ENCODE results near the gene GPD2.

Gene GPD2

DNA sequence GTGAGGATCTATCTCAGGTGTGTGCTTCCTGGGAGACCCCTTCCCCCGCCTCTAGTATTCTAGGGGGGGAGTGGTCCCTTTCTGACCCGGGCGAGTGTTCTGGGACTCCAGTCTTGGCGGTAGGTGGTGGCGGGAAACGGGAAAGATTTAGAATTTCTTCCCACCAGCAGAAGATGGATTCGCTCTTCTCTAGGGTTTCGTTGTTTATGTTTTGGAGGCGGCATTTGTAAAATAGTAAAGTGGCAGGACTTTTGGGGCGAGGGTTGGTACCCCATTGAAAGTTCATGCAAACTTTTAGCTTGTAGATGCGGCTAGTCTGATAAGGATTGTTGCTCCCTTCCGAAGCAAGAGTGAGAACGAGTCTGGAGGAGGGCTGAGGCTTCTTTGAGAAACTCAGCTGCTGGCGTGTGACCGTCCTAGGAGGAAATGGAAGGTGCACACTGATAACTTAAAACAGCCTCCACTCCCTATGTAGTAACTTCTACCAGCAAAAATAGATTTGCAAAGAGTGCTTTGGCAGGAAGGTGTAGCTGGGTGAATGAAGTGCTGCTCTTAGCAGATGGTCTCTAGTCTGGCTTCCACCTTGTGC lies 412 bp downstream of the GPD2 start:
- no peak for DNase-seq (ENCODE audit: low spot score)

DNA sequence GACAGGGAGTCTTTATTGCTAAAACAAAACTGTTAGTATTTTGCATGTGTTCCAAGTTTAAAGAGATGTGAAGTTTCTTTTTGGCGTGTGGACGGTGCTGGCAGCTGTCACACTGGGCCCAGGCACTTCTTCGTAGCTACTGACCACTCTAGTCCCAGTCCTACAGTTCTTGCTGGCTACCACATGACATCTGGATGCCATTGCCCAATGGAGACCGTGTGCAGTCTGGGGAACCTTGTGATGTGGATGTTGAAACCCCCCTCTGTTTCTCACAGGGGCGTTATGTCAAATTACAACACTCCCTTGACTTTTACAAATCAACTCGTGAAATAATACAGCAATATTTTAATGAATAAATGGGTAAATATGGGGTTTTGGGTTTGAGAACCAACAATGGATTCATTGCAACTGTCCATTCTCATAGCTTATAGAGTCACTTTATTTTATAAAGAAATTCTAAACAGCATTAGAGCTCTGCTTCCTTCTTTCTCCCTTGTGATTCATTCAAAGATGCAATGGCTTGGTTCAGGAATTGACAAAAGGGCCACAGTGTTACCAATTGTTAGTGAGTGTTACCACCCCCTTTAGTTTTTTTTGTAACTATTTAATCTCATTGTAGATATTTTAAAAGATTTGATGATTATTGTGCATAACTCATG lies 1.2 kb downstream of the GPD2 start:
- DNase-seq (ENCODE audit: low spot score): no peak

DNA sequence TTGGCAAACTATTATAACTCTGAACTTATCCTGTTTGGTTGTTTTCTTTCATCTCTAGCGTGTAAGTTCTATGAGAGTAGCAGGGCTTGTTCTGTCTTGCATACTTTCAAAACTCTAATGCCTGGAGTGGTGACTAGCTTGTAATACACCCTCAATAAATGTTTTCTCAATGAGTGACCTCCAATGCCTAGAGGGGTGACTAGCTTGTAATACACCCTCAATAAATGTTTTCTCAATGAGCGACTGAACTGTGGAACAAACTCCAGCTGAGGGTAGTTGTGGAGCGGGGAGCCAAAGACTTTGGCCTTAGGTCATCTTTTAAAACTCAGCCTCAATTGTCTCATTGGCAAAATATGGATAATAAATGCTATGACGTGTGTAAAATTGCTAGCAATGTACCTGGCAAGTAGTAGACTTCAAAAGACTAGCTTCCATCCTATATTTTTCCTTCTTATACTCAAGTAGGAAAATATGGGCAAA lies 1.8 kb downstream of the GPD2 start:
- no peak for DNase-seq (ENCODE audit: low spot score)

DNA sequence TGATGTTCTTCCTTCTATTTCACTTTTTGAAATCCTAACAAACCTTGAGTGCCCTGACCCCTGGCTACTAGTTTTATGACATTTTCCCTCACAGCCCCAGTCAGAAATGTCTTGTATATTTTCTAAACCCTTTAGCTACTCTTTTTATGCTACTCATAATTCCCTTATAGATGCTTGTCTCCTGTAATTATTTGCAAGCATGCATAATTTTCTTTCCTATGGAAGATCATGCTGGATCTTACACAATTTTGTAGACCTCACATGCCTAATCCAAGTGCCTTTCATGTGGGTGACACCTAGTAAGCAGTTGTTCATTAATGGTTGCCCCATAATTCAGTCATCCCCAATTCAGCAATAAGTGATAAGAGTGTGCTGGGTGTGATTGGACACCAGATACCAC lies 6.9 kb downstream of the GPD2 start:
- DNase-seq (ENCODE audit: low spot score): no peak

DNA sequence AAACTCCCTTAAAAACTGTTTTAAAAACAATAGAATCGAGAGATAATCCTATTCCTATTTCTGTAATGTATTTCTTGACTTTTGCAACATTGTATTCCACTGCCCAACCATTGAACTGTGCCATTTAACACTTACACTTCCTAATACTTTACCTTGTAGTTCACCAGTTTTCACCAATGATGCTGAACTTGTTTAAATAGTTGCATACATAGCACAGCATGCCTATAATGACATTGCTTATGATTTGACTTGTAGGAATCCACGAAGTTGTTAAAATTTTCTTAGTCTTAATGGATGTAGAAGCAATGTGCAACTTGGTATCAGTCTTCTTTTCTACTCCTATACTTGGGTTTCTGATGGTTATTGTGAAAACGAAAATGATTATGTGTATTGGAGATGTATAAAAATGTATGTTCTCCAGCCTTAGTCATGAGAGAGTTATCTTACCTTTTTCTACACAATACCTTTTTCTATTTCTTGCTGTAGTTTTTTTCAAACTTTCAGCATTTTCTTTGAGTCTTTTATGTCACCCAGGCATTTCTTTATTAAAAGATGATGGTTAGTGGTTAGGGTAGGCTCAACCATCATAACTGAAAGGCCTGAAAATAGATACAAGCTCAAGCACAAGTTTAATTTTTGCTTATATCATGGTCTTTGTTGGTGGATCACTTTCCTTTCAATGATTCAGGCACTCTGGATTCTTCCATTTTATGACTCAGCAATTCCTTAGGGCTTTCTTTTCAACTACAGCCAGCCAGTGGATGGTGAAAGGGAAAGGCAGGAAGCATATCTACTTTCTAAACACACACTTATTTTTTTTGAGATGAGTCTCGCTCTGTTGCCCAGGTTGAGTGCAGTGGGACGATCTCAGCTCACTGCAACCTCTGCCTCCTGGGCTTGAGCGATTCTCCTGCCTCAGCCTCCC lies 9.4 kb downstream of the GPD2 start:
- peak; percentile 68 for DNase-seq (ENCODE audit: low spot score)

DNA sequence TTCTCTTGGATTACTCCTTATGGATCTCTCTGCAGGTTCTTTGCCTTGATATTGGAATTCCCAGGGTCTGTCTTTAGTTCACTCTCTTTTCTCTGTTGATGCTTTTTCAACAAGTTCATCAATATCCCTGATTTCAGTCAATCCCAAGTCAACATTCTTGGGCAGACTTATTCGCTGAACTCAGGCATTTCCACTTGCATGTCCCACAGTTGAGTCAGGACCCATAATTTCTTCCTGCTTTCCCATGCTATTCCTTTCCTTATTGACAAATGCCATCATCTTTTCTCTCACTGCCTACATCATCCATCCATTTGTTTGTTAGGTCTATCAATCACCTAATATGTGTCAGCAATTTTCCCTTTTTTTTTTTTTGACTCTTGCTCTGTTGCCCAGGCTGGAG lies 11.6 kb downstream of the GPD2 start:
- DNase-seq (ENCODE audit: low spot score): no peak

DNA sequence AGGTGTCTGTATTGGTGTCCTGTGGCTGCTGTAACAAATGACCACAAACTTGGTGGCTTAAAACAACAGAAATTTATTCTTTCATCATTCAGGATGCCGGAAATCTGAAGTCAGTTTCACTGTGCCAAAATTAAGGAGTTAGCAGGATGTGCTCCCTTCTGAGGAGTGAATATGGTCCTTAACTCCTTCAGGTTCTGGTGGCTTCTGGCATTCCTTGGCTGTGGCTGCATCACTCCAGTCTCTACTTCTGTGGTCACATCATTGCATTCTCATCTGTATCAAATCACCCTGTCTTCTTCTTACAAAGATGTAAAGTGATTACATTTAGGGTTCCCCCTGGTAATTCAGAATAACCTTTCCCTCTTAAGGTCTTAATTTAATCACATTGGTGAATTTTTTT lies 12.6 kb downstream of the GPD2 start:
- DNase-seq (ENCODE audit: low spot score): no peak

DNA sequence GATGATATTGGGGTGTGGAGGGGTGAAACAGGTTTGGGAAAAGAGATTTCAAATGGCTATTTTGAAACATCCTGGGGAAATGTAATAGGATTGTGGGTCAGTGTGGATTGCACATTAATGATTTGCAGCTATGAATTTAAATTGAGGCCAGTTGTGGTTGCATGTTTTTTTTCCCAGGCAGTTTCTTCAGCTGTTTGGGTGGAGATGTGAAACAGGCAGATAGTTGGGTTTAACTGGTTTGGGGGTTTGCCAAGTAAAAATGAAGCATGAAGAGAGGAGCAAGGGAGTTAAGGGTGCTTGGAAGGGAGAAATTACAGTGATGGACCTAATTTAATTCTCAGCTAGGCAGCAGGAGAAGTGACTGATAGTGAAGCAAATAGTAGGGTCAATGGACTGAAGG lies 16.8 kb downstream of the GPD2 start:
- no peak for DNase-seq (ENCODE audit: low spot score)

DNA sequence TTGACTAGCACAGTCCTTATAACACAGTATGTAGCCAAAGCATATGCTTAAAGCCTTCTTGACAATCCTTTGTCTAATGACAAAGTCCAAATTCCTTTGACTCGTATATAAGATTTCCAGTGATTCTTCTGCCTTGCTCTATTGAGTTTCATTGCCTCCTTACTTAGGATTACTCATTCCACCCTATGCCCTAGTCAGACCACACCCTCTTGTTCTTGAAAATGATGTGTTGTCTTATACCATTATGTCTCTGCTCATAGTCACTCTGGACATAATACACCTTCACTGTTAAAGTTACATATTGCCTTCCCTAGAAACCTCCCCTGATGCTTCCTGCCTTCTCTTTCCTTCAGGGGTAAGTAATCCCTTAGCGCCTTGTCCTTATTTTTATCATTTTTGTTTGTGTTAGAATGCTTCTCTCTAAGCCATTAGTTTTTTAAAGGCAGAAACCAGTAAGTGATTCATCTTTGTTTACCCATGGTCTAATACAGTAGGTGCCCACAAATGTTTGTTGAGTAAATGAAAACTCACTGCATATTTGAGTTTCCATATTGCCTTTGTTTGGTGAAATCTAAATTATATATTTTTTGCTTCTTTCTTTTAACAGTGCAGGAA lies 19.3 kb downstream of the GPD2 start:
- DNase-seq (ENCODE audit: low spot score): no peak

DNA sequence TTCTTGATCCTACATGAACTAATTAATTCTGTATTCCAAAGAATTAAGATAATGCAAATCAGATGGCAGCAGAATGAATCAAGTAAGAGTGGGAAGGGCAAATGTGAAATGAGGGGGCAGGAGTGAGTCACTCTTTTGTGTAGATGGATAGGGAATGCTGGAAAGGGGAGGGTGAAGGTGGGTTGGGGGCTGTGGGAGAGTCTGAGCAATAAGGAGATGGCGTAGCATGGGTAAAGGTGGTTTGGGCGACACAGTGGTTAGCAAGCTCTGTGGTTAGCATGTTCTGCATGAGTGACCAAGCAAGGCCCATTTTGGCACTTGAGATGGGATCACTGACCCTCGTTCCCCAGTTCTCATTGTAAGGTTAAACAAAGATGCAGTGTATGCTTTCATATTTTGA lies 20.4 kb downstream of the GPD2 start:
- DNase-seq (ENCODE audit: low spot score): no peak

DNA sequence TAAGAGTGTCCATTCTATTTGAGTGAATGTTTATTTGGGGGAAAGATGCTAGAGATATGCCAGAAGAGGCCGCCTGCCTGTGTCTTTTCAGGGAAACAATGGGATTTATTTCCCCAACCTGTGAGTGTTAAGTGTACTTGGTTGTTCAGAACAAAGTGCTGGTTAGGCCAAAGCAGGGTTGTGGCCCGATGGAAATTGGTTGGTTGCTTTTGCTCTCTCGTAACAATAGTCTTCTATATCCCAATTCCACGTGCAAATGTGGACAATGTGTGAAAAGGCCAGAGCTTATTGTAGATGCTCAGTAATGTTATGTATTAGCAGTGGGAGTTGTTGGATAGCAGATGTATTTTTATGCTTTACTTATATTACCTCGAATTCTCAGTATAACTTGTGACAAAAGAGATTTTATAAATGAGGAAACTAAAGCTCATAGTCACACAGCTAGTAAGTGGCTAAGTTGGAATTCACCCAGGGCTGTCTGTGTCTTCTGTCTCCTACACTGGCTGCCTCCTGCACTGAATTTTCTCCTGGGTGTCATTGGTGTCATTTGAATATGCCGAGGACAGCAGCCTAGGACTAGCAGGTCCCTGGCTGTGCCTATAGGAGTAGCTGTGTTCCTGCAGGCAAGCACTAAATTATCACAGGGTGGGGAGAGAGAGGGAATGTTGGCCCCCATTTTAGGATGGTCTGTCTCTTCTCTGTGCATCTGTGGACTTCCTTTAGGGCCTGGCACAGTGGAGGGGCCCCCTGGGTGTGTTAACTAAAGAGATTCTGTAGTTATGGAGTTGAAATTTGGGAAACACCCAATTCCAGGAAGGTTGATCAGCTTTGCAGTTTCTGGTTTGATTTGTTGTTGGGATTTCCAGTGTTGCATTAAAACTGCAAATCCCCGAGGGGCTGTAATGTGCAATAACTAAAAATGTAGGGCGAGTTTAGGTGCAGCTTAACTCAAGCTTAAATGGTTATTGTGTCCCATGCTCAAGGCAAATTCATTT lies 21.6 kb downstream of the GPD2 start:
- no peak for DNase-seq (ENCODE audit: low spot score)

DNA sequence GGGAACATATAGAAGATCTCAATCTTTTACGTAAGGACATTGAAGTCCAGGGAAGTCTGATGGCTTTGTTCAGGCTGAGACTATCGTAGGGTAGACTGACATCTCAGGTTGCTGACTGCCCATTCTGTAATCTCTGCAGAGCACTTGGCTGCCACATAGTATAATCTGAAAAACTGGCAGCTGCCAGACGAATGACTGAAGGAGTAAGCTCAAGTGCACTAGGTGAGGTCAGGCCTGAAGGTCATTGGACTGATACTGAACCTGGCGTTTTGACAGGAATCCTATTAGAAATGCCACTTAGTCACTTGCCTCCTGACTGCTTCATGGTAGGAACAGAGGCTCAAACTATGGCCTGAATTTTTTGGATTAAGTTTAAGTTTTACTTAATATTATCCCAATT lies 23.5 kb downstream of the GPD2 start:
- DNase-seq (ENCODE audit: low spot score): no peak

DNA sequence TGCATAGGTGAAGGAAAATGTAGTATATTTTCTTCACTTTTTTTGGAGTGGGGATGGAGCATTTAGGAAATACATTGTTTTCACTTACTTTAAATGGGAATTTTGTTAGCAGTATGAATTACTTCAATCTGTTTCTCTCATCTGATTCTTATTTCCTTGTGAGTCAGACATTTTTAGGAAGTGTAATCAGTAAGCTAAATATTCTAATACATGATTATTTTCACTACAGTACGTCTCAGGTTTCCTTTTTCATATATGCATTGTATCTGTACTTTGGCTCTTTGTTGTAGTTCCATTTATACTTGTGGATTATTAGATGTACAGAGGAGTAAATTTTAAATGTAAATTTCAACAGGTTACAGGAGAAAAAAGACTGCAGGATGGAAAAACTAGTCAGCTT lies 27.9 kb downstream of the GPD2 start:
- DNase-seq (ENCODE audit: low spot score): peak; percentile 26

DNA sequence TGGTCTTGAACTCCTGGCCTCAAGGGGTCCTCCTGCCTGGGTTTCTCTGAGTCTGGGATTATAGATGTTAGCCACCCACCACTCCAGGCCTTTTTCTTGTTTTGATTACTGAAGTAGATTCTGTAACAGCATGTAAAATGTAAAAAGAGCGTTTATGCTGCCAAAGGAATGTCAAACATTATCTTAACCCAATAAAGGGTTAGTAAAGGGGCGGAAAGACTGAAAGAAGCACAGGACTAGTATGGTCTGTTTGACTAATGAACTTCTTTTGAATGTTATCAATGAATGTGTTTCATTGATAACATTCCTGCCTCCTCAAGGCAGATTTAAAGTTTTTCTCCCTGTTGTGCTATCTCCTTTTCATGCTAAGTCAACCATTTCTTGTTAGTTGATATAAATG lies 29.4 kb downstream of the GPD2 start:
- DNase-seq (ENCODE audit: low spot score): no peak

DNA sequence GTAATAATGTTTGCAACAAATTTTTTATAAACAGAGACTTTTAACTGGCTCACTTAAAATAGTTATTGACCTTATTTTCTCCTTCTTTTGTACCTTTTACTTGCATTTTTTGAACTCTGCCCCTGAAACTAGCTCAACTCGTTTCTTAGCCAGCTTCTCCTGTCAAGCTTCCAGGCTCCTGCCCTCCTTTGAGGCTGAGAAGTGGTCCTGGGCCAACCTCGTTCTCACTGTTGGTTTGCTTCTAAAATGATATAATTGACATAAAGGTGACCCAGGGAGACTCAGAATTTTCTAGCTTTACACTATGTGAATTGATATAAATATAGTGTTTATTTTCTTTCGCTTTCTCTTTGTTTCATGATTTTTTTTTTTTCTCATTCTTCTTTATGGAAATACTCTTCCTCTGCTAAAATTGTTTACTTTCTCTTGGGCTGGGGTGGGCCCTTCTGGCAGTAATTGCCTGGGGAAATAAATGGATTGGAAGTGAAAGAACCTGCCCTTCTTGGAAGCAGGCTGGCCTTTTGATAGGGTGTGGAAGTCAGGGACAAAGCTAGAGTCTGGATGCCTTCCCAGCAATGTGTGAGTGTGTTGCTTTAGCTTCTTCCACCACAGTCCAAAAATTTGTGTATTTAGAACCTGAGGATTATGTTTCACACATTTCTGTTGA lies 30.7 kb downstream of the GPD2 start:
- DNase-seq (ENCODE audit: low spot score): no peak

DNA sequence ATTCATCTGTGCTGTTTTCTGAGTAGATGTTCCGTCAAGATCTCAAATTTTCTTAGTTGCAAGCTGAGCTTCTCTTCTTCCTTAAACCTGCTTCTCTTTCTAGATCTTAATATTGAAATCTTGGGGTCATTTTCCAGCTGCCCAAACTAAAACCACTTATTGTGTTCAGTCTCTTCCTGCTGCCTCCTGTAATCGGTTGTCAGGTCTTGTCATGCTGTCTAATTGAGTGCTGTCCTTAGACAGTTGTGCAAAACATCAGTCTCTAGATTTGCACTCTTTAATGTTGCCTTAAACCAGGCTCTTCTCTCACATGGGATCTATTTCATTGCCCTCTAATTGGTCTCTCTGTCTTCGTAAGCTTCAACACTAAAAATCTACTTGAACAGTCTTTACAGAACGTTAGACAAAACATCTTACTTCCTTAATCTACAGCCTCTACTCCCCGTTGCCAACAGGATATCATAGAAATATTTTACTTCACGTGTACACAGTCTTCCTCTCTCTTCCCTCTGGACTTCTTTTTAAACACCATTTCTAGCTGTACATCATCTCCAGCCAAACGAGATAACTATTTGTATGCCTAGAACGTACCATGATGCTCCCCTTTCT lies 34.9 kb downstream of the GPD2 start:
- no peak for DNase-seq (ENCODE audit: low spot score)

DNA sequence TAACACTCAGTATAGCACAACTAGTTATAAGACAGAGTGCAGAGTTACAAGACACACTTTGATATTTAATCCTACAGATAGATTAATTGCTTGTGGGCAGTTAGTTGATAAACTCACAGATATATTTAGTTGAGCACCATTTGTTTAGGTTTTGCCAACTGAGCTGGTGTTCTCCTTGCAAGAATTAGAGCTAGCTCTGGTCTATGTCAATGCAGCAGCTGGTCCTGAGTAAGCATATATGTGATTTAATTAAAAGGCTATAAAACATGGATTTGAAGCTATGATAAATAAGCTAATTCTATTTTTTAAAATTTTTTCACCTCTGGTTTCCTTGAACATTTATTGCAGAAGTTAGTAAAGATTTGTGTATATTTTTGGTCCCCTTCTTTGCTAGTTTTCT lies 35.6 kb downstream of the GPD2 start:
- no peak for DNase-seq (ENCODE audit: low spot score)

DNA sequence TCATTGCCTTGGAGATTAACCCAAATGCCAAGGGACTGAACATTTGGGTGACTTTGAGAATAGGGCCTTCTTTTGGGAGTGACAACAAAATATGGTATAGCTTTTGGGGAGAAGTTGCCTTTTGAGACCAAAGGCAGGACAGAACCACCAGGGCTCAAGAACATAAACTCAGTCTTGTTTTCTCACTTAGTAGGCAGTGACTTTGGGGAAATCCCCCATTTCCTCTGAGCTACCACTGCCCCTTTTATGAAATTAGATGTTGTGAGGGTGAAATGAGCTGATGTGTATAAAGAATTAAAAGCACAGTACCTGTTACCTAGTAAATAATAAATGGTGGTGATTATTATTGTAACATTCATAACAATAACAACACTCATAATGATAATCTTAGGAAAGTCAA lies 36.5 kb downstream of the GPD2 start:
- no peak for DNase-seq (ENCODE audit: low spot score)

DNA sequence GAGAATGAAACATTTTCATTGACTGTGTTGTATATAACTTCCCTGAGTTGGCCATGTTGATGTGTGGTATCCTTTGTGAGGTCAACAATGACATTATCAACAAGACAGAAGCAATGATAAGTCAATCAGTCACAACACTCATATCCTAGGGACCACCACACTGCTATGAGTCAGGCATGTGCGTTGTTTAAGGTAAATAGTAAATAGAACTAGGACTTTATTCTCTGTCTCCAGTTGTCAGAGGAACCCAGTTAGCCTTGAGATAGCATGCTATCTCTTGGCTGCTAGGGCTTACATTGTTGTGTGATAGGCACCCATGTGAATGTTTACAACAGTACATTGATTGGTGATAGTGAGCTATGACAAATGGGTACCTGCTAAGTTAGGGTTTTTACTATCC lies 37.3 kb downstream of the GPD2 start:
- DNase-seq (ENCODE audit: low spot score): no peak

DNA sequence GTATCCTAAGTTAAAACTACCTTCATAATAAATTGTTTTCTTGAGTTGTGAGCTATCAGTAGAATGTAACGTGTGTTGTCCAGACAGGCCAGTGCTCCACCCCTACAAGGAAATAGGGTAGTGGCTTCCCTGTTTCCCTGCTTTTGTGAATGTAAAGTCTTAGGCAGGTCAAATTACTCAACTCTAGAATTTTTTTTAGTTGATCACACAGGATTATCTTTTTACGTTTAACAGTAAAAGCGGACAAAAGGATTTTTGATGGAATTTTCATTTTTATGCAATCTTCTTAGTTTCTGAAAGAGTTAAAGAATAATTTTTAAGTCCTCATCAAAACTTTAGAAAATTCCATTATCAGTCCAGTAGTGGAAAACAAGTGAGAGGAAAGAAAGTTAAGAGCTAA lies 38.2 kb downstream of the GPD2 start:
- DNase-seq (ENCODE audit: low spot score): no peak
